ENCODE data around the gene NR2C2AP. TPM values are rescaled to one million over a fixed set of nuclear protein-coding genes. Genes with fewer than 3 reads are reported as not detected.

Gene NR2C2AP
- total RNA-seq, 1 donor, result 7.8 TPM

DNA sequence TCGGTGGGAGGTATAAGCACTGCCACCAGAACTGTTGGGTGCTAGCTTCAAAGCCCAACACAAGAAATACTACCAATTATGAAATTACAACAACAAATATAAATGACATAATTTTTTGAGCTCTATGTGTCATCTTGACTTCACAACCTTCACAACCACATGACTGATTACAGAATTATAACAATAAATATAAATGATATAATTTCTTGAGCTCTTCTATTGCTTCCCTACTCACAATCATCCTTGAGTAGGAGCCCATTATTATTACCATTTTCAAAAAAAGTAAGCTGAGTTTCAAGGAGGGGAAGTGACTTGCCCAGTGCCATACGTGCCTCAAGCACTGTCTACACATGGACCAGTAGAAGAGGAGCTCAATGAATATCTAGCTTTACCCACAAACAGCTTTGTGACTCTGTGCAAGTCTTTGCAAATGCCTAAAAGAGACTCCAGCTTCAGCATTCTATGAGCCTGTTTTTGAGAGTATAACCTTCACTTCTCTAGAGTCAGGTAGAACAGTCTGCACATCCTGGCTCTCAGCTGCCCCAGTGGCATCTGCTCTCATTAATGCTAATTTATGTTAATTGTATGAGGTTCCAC lies 31.1 kb upstream of the NR2C2AP start:
- no peak overlapping the region for H3K4me3 ChIP-seq (ENCODE audit: low read depth, low read length)
- no peak for DNase-seq (ENCODE audit: low read depth)
- TF ChIP-seq, protein P1, sequence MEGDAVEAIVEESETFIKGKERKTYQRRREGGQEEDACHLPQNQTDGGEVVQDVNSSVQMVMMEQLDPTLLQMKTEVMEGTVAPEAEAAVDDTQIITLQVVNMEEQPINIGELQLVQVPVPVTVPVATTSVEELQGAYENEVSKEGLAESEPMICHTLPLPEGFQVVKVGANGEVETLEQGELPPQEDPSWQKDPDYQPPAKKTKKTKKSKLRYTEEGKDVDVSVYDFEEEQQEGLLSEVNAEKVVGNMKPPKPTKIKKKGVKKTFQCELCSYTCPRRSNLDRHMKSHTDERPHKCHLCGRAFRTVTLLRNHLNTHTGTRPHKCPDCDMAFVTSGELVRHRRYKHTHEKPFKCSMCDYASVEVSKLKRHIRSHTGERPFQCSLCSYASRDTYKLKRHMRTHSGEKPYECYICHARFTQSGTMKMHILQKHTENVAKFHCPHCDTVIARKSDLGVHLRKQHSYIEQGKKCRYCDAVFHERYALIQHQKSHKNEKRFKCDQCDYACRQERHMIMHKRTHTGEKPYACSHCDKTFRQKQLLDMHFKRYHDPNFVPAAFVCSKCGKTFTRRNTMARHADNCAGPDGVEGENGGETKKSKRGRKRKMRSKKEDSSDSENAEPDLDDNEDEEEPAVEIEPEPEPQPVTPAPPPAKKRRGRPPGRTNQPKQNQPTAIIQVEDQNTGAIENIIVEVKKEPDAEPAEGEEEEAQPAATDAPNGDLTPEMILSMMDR (IDR thresholded peaks at IDR 0.05; ENCODE audit: insufficient read depth, low read depth, low read length), result no peak

GRCh38 chr19:19232261-19232721 lies 29.1 kb upstream of the NR2C2AP start:
- TF ChIP-seq, protein P1 (IDR thresholded peaks at IDR 0.05; ENCODE audit: insufficient read depth, low read depth, low read length), result no peak
- H3K4me3 ChIP-seq (ENCODE audit: low read depth, low read length), result no peak overlapping the region
- DNase-seq (ENCODE audit: low read depth), result no peak

GRCh38 chr19:19230999-19231398 lies 27.8 kb upstream of the NR2C2AP start:
- TF ChIP-seq, protein P1 (IDR thresholded peaks at IDR 0.05; ENCODE audit: insufficient read depth, low read depth, low read length), result no peak
- no peak for DNase-seq (ENCODE audit: low read depth)
- no peak overlapping the region for H3K4me3 ChIP-seq (ENCODE audit: low read depth, low read length)

DNA sequence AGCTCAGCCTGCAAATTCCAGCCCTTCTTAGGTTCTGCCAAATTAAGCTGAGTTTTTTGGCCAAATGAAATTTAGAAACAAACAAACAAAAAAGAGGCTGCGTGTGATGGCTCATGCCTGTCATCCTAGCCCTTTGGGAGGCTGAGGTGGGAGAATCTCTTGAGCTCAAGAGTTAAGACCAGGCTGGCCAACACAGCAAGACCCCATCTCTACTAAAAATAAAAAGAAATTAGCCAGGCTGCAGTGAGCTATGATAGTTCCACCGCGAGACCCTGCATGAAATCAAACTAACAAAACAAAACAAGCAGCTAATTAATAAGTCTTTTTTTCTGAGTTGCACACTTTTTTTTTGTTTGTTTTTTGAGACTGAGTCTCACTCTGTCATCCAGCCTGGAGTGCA lies 26.5 kb upstream of the NR2C2AP start:
- TF ChIP-seq, protein P1 (IDR thresholded peaks at IDR 0.05; ENCODE audit: insufficient read depth, low read depth, low read length), result no peak
- DNase-seq (ENCODE audit: low read depth), result no peak
- no peak overlapping the region for H3K4me3 ChIP-seq (ENCODE audit: low read depth, low read length)

- no peak overlapping the region for H3K4me3 ChIP-seq (ENCODE audit: low read depth, low read length)
- TF ChIP-seq, protein P1 (IDR thresholded peaks at IDR 0.05; ENCODE audit: insufficient read depth, low read depth, low read length), result no peak
- no peak for DNase-seq (ENCODE audit: low read depth)
Observed at GRCh38 chr19:19227217-19227616, 24.0 kb upstream of the NR2C2AP start.

GRCh38 chr19:19226663-19227062 lies 23.4 kb upstream of the NR2C2AP start:
- no peak for DNase-seq (ENCODE audit: low read depth)

More at GRCh38 chr19:19226663-19227062, 23.4 kb upstream of the NR2C2AP start:
- H3K4me3 ChIP-seq (ENCODE audit: low read depth, low read length), result no peak overlapping the region
- TF ChIP-seq, protein P1 (IDR thresholded peaks at IDR 0.05; ENCODE audit: insufficient read depth, low read depth, low read length), result no peak

Measured in fibroblast of villous mesenchyme (primary cell).